Measurements from ENCODE around the gene LHFPL3.
"Not testable (repeated sequence)": the region's sequence is repeated elsewhere in the genome, so short reads cannot be mapped to it uniquely, and the experiment has no call there.

Gene LHFPL3

DNA sequence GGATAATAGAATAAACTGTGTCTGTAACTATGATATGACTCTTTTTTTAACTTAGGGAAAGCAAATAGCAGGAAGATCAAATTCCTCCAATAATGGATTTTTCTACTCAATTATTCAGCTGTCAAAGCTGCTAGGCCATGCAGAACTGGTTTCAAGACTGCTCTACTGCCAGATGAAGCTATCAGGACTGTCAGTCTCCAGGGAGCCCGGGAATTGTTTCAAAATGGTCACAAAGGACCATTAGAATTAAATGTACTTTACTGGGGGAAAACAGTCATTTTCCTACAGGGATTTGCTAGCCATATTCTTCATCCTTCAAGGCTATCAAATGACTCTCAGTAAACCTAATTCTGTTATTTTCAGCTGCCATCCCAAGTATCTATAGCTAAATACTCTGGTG is 276.3 kb downstream of the LHFPL3 start:
- no peak for DNase-seq

DNA sequence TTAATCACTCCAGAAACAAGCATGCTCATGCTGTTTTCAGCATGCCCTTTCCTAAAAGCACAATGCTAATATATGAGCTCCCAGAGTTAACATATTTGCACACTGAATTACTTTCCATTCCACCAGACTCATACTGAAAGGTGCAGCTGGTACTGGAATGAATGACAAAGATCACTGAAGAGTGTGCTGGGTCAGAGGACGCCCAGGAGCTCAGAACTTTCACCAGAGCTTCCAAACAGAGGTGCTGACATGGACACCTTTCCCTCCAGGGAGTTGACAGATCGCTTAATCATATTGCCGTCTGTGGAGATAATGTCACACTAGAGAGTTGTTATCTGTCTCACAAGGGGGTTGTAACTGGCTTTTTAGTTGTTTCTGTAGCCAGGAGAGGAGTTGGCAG is 292.9 kb downstream of the LHFPL3 start:
- no peak for DNase-seq

DNA sequence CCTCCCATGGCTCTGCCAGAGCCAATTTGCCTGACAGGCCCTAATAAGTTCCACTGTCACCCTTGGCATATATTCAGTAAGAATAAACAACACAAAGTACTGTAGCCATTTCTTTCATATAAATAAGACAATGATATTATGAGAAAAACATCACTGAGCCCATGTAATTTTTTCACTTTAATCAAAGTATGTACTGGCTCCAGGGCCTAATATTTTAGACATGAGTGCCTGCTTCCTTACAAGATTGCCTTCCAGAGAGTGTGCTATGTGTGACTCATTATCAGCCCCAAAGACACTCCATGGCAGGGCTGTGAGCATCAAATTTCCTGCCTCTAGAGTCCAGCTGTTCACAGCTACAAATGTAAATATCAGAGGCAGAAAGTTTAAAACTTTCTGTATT is 297.6 kb downstream of the LHFPL3 start:
- peak; percentile 53 for DNase-seq

DNA sequence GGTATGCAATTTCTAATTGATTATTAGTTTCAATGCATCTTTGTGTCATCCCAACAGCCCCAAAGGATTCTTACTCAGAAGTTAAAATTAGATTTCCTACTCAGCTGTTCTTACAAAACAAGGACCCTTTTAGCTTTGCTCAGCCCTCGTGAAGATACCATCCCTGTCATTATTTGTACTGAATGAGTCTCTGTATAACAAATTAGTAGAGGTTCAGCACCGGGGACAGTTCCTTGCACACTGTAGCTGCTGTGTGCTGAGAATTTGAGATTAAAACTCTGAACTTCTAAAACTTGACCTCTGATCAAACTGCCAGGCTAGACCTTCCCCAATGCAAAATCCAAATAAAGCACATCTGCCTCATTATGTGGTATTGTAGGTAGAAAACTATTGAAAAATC is 299.1 kb downstream of the LHFPL3 start:
- DNase-seq = peak; percentile 41

DNA sequence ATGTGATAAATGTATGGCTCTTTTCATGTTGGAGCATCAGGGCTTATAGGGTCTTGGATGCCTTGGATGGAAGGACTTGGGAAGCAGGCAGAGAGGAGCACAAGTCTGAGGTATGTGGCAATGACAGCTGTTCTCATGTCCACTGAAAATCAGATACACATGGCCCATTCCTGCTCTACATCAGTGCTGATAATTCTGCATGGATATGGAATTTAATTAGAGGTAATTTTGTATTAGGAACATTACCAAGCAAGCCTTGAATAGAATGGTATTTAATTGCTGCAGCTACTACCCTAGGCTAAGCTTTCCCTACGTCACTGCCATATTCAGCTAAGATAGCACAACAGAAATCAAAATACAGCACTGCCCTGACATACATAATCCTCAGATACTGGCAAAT is 299.6 kb downstream of the LHFPL3 start:
- no peak for DNase-seq

DNA sequence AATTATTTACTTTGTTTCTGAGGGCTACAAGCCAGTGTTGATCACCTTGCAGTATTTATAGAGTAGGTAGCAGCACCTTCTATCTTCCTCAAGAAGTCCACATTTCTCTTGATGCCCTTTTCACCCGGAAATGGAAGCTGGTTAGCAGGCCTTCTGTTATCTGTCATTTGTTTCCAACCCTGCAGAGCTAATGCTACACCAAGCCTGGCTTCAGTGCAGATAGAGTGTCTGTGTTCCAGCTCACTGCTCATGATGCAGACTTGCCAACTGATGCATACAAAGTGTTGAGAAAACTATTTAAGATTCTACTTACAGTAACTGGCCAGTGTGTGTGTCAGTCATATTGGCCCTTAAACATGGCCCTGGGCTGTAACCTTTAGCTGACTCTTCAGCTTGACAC is 301.0 kb downstream of the LHFPL3 start:
- no peak for DNase-seq

DNA sequence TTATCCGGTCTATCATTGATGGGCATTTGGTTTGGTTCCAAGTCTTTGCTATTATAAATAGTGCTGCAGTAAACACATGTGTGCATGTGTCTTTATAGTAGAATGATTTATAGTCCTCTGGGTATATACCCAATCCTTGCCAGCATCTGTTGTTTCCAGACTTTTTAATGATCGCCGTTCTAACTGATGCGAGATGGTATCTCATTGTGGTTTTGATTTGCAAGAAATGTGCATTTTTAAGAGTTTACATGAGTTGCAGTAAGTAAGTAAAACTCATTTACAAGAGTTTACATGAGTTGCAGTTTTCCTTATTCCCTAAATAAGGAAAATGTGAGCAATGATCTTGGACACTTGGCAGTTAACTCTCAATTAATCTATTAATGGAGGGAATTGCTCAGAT is 312.1 kb downstream of the LHFPL3 start:
- no peak for DNase-seq

DNA sequence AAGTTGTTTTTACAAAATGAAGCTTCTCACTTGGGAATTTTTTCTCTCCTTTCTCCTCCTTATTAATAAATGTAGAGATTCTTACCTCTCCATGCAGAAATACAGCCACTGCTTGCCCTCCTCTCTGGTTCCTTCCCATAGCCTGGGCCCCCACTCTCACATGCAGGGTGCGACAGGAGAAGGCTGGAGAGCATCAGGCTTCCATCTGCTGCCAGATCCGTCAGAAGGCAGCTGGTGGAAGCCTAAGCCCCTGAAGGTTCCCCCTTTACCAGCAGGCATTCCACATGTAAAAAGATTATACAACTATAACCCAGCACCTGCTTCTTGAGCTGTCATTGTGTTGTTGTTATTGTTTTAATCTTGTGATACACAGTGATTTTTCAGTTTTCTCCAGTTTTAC is 314.2 kb downstream of the LHFPL3 start:
- no peak for DNase-seq

DNA sequence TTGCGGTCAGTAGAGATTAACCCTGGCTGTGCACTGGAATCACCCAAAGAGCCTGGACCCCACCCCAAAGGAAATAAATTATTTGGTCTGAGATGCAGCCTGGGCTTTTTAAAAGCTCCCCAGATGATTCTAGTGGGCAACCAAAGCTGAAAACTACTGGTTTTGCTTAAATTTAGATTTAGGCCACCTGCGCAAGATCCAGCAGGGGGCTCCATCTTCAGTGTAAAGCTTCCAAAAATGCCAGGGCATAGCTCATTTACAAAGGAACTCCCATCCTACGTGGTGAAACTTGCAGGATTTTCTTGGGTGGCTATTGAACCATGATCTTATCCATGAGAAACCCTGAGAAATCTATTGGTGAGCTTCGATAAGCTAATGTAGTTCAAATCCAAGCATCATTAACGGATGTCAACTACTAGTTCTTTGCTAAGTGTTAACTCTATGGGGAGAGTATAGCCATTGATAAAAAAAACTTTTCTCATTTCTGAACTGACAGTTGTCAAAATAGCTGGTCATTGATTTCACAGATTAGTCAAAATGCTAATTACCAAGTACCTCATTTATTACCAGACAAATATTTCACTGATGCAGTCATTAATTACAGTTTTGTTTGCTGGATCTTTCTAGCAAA is 315.3 kb downstream of the LHFPL3 start:
- peak; percentile 44 for DNase-seq

DNA sequence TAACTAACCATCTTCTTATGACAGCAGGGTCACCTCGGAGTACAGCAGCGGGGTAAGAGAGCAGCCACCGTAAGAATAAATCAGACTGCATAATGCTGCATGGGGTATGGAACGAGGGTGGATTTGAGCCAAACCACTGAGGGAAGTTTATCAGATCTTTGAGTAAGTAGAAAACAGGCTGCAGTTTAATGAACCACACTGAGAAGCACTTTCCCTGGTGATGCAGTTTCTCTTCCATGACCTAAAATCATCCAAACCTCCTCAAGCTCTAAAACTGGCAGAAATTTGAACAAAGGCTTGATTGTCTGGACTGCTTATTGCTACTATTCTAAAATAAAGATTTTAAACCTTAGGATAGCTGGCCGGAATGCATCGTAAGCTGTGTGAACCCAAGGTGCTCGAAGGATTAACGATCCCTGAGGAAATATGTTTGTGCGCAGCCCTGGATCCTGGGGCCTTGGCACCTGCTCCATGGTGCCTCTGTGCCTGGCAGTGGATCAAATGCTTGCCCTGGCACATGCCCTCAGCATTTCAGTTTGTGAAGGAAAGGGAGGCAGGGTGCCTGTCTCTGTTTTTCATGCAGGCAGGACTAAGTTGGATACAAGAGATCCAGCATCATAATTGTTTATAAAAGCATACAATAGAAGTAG is 322.7 kb downstream of the LHFPL3 start:
- DNase-seq = no peak

DNA sequence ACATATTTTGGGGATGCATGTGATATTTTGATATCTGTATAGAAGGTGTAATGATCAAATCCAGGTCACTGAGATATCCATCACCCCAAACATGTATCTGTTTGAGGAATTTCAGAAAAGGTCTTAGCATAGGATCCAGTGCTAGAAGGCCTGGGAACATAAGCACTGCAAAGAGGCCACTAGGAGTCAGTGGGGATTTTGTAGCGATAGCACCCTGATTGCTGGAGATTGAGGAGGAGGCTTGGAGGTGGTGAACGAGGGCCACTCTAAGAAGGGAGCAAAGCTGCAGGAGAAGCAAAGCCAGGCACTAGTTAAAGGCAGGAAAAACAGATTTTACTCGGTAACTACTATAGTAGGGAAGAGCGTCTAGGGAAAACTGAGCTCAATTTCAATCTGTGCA is 324.0 kb downstream of the LHFPL3 start:
- no peak for DNase-seq

DNA sequence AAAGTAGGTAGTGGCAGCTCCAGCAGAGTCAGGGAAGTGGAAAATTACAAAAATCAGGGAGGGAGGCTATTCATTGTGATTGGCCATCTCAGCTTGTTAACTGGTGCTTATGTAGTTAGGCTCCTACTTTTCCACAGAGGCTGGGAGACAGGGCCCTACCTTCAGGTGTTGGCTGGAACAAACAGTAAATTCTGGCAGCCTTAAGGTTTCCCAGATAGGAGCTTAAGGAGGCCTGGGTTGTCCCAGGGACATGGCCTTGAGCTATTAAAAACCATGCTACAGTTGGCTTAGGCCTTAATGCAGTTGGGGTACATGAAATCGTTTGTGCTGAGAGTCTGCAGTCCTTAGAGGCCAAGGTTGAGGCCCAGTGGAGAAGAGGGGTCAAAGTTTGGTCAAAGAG is 324.5 kb downstream of the LHFPL3 start:
- DNase-seq = no peak

DNA sequence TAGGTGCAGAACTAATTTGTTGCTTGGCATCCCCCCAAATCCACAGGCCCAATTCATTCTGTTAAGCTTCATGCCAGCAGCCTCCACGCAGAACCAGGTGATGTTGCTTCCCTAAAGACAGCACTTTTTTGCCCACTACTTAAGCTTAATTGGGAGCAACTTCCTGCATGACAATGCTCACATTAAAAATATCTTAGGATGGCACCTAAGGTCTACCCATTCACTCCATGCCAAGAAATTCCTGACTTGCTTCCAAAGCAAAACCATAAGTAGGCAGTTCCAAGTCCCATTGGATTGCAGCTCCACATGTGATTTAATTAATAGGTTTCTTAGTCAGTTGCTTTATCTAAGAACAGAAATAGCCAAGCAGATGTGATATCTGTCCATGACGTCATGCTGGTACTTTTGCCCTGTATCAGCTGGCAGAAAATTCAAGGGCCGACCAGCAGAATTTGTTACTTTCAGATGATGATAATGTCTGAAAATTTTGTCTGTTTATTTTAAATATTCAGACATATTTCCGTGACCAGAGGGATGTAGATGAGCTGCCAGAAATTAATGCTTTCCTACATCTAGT is 325.5 kb downstream of the LHFPL3 start:
- no peak for DNase-seq

DNA sequence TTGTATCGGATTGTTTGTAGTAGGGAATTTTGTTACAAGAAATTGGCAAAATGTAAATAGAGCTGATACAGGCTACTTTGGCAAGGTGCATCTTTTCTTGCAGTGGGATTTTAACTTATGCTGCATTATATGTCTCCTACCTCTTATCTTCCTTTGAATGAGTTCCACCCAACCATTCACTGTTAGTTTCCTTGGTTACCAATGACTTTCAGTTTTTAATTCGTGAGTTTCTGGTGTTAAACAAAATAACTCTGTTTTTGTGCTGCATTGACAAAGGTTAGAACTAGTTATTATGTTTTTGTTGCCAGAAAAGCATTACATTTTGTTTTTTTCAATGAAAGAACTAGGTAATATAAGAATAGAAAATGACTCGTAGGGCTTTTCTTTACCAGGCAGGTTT is 327.2 kb downstream of the LHFPL3 start:
- no peak for DNase-seq

DNA sequence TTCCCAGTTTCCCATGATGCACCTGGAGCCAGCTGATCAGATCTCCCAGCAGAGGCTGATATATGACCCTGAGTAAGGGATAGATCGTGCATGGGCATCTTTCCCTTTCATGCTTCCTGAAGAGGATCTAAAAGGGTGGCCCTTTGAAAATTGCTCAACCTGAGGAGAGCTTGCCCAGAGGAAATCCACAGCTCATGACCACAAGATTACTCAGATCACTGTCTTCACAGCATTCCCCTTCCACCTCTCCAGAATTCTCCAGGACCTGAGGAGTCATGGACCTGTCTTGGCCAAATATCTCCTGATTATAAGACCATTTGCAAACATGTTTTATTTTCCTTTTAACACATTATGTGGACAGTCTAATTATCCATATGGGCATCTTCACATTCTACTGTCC is 328.1 kb downstream of the LHFPL3 start:
- no peak for DNase-seq

DNA sequence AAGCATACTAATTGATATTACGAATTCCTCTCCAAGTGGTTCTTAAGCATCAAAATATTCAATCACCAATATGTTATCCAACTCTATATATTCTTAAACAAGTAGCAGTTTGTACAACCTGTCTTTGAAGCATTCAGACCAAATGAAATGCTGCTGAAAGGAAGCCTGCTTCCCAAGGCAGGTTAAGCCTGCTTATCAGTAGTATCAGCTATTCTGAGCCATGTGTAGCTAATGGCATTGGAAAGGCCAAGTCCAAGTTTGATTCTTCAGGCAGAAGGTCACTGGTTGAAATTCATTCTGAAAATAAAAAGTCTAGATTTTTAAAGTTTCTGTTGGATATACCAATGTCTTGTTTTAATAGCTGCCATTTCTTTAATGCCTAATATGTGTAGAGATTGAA is 328.7 kb downstream of the LHFPL3 start:
- no peak for DNase-seq

DNA sequence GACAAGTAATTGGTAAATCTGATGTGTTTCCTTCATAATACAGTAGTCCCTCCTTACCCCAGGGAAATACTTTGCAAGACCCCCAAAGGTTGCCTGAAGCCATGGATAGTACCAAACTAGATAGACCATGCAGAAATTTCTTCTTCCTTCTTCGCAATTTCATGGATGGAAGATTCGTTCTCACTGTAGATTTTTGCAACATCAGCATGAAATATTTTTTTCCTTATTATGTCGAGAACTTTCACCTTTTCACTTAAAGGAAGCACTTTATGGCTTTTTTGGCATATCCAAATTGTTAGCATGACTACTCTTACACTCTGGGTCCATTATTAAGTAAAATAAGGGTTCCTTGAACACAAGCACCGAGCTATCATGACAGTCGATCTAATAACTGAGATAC is 333.2 kb downstream of the LHFPL3 start:
- DNase-seq = no peak

DNA sequence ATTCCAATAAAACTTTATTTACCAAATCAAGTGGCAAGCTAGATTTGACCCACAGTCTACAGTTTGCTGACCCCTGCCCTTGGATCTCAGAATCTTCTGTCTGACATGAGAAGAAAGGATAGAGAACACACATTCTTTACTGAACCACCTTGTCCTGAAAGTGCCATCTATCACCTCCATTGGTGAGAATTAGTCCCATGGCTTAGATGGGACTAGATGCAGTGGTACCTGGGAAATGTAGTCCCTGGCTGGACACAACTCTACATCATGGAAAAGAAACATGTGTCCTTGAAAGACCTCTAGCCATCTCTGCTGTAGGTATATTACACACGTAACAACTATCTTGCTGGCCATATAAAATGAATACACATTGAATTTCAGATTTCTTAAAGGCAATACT is 336.2 kb downstream of the LHFPL3 start:
- DNase-seq = peak; percentile 29

DNA sequence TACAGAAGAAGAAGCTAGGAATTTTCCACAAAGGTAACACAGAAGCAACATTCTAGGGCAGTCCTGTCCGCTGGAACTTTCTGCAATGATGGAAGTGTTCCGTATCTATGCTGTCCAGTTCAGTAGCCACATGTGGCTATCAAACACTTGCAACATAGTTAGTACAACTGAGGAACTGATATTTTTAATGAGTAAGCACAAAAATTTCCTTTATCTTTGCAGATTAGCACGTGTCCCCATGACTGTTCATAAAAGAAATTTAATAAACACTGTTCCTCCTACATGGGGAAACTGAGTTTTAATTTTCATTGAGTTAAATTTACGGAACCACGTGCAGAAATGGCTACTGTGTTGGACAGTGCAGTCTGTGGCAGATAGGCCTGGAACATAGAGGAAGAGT is 349.2 kb downstream of the LHFPL3 start:
- no peak for DNase-seq

DNA sequence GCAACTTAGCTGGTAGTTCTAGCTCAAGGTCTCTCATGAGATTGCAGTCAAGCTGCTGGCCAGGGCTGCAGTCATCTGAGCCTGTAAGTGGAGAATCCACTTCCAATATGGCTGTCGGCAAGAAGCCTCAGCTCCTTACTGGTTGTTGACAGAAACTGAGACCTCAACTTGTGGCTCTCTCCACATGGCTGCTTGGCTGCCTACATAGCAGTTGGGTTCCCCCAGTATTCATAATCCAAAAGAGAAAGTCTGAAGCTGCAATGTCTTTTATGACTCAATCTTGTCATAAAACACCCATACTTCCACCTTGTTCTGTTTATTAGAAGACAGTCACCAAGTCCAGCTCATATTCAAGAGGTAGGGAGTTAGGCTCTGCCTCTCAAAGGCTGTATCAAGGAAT is 350.7 kb downstream of the LHFPL3 start:
- DNase-seq = no peak

DNA sequence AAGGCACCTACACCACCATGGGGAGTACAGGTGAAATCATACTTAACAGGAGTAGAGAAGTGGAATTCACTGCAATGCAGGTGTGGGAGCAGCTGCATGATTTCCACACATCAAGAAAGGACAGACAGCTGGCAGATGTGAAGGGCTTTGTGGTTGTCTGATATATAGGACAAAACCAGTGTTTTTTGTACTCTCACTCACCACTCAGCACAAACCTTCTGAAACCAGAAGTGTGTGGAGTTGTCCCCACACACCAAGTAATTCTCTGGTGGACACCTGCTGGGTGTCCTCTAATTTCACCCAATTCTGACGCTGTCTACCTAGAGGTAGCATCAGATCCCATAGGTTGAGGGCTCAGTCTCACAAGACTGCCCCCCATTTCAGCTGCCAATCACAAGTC is 357.9 kb downstream of the LHFPL3 start:
- DNase-seq = no peak

DNA sequence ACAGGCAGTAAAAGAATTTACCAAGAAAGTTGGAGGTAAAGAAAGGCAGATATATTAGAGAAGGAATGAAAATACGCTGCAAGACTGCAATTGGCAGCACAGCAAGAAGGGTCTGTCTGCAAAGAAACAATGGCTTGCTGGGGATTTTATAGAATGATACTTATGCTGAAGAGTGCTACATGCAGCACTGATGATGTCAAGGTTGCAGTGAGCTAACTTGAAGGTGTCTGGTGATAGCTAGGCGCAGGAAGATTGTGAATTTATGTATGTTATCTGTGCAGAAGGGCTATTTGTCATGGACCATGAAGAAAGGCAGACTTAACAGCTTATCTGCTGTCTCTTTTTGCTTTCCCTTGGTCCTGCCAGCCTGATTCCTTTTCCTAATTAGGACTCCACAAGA is 366.3 kb downstream of the LHFPL3 start:
- DNase-seq = no peak

DNA sequence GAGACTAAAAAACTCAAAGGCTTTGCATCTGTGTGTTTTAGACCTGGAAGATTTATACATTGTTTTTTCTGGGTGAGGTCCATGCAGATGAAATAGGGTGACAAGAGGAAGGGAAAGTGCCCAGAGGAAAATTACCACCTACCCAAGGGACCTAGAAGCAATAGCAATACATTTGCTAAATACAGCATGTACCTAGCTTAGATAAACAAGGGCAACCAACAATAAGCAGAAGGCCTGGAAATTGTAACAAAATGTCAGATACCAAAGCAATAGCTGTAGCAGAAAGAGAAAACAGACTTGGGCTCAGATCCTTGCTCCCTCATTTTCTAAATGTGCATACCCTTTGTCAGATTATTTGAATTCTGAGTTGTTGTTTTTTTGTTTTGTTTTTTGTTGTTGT is 367.2 kb downstream of the LHFPL3 start:
- DNase-seq = no peak

DNA sequence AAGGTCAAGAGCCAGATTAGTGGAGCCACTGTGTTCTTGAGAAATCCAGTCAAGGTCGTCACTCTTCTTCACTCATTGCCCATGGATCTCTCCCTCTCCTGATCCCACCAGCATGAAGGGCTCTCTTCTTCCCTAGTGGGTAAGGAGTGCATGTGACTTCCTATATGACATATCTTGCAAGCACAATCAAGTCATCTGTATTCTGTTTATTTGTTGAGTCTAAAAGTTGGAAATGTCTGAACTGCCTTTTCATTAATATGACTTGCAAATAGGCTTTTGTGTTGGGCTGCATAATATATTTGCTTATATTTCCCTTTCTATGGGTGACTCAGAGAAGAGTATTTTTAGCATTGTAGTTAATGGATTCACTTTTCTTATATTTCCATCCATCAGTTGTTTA is 371.9 kb downstream of the LHFPL3 start:
- DNase-seq = no peak

DNA sequence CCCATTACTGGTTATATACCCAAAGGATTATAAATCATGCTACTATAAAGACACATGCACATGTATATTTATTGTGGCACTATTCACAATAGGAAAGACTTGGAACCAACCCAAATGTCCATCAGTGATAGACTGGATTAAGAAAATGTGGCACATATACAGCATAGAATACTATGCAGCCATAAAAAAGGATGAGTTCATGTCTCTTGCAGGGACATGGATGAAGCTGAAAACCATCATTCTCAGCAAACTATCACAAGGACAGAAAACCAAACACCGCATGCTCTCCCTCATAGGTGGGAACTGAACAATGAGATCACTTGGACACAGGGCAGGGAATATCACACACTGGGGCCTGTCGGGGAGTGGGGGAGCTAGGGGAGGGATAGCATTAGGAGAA is 392.6 kb downstream of the LHFPL3 start:
- not testable (repeated sequence) for DNase-seq

All from DMS53 (cell line).